ENCODE results near the gene MICAL3.

DNA sequence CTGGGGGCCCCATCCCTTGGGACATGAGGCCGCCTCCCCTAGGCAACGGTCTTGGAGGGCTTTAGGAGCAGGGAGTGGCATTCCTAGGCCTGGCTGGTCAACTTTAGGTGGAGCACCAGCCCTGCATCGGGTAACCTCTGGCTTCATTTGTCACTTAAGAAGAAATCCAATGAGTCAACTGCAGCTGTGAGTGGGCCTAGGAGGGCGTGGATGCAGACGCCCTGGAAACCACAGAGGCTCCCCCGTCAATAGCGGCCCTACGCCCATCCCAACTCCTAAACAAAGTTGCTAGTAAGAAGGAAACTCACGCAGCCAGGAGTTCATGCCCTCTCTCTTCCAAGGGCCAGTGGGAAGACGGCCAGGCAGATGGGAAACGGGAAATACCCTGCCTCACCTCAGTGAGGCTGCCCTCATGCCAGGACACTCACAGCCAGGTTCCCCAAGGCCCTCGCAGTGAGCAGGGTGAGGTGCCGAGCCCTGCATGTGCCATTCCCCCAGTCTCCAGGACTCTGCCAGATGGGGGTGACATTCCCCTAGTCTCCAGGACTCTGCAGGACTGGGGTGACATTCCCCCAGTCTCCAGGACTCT, 270.9 kb downstream of the MICAL3 start:
- TF ChIP-seq REST (IDR thresholded peaks at IDR 0.05; ENCODE audit: borderline replicate concordance) (no peak), RAD21 (conservative IDR thresholded peaks at IDR 0.05) (no peak)
- TF ChIP-seq, protein P1, sequence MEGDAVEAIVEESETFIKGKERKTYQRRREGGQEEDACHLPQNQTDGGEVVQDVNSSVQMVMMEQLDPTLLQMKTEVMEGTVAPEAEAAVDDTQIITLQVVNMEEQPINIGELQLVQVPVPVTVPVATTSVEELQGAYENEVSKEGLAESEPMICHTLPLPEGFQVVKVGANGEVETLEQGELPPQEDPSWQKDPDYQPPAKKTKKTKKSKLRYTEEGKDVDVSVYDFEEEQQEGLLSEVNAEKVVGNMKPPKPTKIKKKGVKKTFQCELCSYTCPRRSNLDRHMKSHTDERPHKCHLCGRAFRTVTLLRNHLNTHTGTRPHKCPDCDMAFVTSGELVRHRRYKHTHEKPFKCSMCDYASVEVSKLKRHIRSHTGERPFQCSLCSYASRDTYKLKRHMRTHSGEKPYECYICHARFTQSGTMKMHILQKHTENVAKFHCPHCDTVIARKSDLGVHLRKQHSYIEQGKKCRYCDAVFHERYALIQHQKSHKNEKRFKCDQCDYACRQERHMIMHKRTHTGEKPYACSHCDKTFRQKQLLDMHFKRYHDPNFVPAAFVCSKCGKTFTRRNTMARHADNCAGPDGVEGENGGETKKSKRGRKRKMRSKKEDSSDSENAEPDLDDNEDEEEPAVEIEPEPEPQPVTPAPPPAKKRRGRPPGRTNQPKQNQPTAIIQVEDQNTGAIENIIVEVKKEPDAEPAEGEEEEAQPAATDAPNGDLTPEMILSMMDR (IDR thresholded peaks at IDR 0.05; ENCODE audit: poor library complexity, severe bottlenecking): no peak

All from neural cell (in vitro differentiated cells).